Vagina (tissue), 2 donors: ENCODE measurements around the gene SLC25A28.

ENCODE experiments used
- CTCF ChIP-seq, 3 experiments: fragments of 450-650 bp in 2 of 3; fragments of 200-600 bp in 1 of 3; sonication (generic) in 1 of 3; IDR thresholded peaks; one replicate each; pipeline ENCODE4 v1.5.1; 2017 to 2019; ENCODE audit warnings: antibody characterized with exemption in 3 of 3, mild to moderate bottlenecking in 2 of 3, moderate library complexity in 2 of 3
- POLR2A ChIP-seq, 2 donors: fragments of 450-650 bp; IDR thresholded peaks; one replicate each; pipeline ENCODE4 v1.6.1; 2017; ENCODE audit warnings: antibody characterized with exemption in 2 of 2, mild to moderate bottlenecking in 2 of 2, moderate library complexity in 2 of 2
- POLR2AphosphoS5 ChIP-seq, 2 donors: sonication (generic); formaldehyde crosslinking; IDR thresholded peaks; one replicate each; pipeline ENCODE4 v1.9.0; 2017; ENCODE audit warnings: antibody characterized with exemption in 2 of 2, mild to moderate bottlenecking in 2 of 2, low read depth in 1 of 2; ENCODE audit not compliant: insufficient read depth in 1 of 2

GRCh38 chr10:99573790-99574189 is 46.4 kb downstream of the SLC25A28 start:
- no peak for TF ChIP-seq CTCF (IDR thresholded peaks at IDR 0.05)
- no peak for TF ChIP-seq POLR2A (IDR thresholded peaks at IDR 0.05)
- TF ChIP-seq POLR2AphosphoS5 (IDR thresholded peaks at IDR 0.05; ENCODE audit: insufficient read depth in 1 of 2, low read depth in 1 of 2), result no peak
